Lower lobe of right lung (tissue), 2 donors: ENCODE data around the gene ZNF277. TPM values are rescaled to one million over a fixed set of nuclear protein-coding genes. Genes with fewer than 3 reads are reported as not detected.
"Not testable (repeated sequence)": the region's sequence is repeated elsewhere in the genome, so short reads cannot be mapped to it uniquely, and the experiment has no call there.

Experiments
- ATAC-seq, 2 donors: fragments of 200-7000 bp; cut with Tn5 transposase; one replicate each; pipeline ENCODE4 v1.9.1; 2020 to 2022; ENCODE audit warnings: mild to moderate bottlenecking in 2 of 2, moderate library complexity in 2 of 2
- DNase-seq: peaks from one replicate; pipeline ENCODE4 v3.0.0-alpha.2; 2020
- H3K27ac ChIP-seq: fragments of 200-600 bp; one replicate; pipeline ENCODE4 v1.8.0; 2022
- H3K27me3 ChIP-seq: fragments of 200-600 bp; one replicate; pipeline ENCODE4 v1.8.0; 2022; ENCODE audit warnings: low read depth
- H3K36me3 ChIP-seq: fragments of 200-600 bp; one replicate; pipeline ENCODE4 v1.8.0; 2022; ENCODE audit warnings: mild to moderate bottlenecking
- H3K4me1 ChIP-seq: fragments of 200-600 bp; one replicate; pipeline ENCODE4 v1.8.0; 2022
- H3K4me3 ChIP-seq: fragments of 200-600 bp; one replicate; pipeline ENCODE4 v1.8.0; 2022; ENCODE audit warnings: mild to moderate bottlenecking
- H3K9me3 ChIP-seq: fragments of 200-600 bp; one replicate; pipeline ENCODE4 v1.8.0; 2022
- intact Hi-C: fragments of 100-400 bp; cut with DNase I; formaldehyde crosslinking; loops from one replicate; pipeline ENCODE4 v1.11.0; 2022
- total RNA-seq: library from RNA; stranded (reverse); fragmentation: NEBNext Ultra II Directional; extraction: Animal tissue kit (Norgen Biotek cat#: 25700); gene quantifications from one replicate; pipeline ENCODE4 v1.2.1, GENCODE V29; 2021
- TF ChIP-seq, protein P1 (sequence below): fragments of 200-600 bp; IDR thresholded peaks from one replicate; pipeline ENCODE4 v1.8.0; 2022; ENCODE audit warnings: antibody characterized with exemption, mild to moderate bottlenecking
- donor health status: DM: no; HTN: yes; CAD: no; lungs with severe emphysema.

The ZNF277 gene
- total RNA-seq, 1 donor from 2014 or later: 33.3 TPM

DNA sequence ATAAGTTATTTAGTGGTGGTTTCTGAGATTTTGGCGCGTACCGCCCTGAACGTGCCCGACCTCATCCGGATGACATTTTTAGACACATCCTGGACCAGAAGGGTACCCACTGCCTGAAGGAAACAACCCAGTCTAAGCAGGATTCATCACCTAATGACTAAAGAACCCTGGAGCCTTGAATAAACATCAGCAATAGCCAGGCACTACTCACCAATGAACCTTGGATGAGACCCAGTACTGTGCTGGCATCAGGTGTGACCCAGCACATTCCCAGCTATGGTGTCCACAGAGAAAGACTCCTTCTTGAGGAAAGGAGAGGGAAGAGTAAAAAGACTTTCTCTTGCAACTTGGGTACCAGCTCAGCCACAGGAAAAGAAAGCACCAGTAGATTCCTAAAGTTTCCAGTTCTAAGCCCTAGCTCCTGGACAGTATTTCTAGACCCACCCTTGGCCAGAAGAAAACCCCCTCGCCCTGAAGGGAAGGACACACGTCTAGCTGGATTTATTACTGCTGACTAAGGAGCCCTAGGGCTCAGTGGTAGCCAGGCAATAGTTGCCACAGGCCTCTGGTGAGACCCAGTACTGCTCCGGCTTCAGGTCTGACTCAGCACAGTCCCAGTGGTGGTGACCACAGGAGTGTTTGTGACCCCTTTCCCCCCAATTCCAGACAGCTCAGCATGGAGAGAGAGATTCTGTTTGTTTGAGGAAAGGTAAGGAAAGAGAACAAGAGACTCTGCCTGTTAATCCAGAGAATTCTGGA is 32.5 kb downstream of the ZNF277 start:
- TF ChIP-seq, protein P1, sequence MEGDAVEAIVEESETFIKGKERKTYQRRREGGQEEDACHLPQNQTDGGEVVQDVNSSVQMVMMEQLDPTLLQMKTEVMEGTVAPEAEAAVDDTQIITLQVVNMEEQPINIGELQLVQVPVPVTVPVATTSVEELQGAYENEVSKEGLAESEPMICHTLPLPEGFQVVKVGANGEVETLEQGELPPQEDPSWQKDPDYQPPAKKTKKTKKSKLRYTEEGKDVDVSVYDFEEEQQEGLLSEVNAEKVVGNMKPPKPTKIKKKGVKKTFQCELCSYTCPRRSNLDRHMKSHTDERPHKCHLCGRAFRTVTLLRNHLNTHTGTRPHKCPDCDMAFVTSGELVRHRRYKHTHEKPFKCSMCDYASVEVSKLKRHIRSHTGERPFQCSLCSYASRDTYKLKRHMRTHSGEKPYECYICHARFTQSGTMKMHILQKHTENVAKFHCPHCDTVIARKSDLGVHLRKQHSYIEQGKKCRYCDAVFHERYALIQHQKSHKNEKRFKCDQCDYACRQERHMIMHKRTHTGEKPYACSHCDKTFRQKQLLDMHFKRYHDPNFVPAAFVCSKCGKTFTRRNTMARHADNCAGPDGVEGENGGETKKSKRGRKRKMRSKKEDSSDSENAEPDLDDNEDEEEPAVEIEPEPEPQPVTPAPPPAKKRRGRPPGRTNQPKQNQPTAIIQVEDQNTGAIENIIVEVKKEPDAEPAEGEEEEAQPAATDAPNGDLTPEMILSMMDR: no peak
- ATAC-seq (no peak), DNase-seq (no peak)
- Histone ChIP-seq H3K36me3 (no peaks in the 10 kb centered on the region), H3K27me3 (no peaks in the 10 kb centered on the region), H3K4me3 (no peak overlapping the region), H3K9me3 (no peaks in the 10 kb centered on the region), H3K27ac (no peak overlapping the region), H3K4me1 (no peaks in the 10 kb centered on the region)
- intact Hi-C loops: no loop called here

DNA sequence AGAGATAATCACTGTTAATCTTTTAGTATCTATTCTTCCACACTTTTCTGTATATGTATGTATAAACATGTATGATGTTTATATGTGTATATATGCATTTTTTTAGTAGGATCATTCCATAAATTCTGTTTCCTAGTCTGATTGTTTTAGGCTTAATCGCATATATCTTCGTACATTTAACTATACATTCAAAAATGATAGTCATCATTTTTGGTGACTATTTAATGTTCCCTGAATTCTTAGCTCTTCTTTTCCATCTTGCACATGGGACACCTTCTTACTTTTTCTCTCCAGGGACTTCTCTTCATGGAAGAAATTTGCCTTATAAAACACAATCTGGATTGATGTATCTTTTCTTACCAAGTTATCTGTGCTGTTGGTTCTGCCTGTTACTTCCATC is 42.1 kb downstream of the ZNF277 start:
- TF ChIP-seq, protein P1: no peak
- Histone ChIP-seq H3K4me3 (no peak overlapping the region), H3K27me3 (no peaks in the 10 kb centered on the region), H3K27ac (no peak overlapping the region), H3K4me1 (no peaks in the 10 kb centered on the region), H3K36me3 (no peaks in the 10 kb centered on the region), H3K9me3 (no peaks in the 10 kb centered on the region)
- intact Hi-C loops: no loop called here
- ATAC-seq (no peak), DNase-seq (no peak)

- H3K9me3 ChIP-seq: not testable (repeated sequence)
Measured at GRCh38 chr7:112249967-112250366, 43.5 kb downstream of the ZNF277 start.

DNA sequence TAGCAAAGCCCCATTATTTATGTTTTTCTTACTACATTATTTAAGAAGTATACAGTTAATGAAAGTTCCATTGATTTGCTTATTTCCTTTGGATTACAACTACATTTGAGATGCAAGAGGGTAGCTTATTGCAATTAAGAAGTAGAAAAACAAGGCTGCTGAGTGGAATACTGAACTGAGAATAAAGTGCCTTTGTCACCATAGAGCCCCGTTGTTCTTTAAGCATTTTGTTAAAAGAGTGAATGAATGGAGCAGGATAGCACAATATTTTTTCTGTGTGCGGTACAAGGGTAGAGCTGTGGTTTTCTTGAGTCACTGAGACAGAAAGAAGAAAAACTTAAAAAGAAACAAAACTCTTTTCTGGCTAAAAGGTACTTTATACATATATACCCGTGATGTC is 45.6 kb downstream of the ZNF277 start:
- Histone ChIP-seq H3K4me1 (peaks cover 19% of the 10 kb centered on the region), H3K9me3 (no peaks in the 10 kb centered on the region), H3K27me3 (no peaks in the 10 kb centered on the region), H3K4me3 (no peak overlapping the region), H3K27ac (no peak overlapping the region), H3K36me3 (no peaks in the 10 kb centered on the region)
- intact Hi-C loops: no loop called here
- ATAC-seq (no peak), DNase-seq (no peak)
- TF ChIP-seq, protein P1: no peak

More at GRCh38 chr7:112249967-112250366, 43.5 kb downstream of the ZNF277 start:
- H3K27ac ChIP-seq, H3K4me3 ChIP-seq, DNase-seq, intact Hi-C loops, H3K36me3 ChIP-seq, H3K4me1 ChIP-seq, H3K27me3 ChIP-seq, ATAC-seq: not testable (repeated sequence)

DNA sequence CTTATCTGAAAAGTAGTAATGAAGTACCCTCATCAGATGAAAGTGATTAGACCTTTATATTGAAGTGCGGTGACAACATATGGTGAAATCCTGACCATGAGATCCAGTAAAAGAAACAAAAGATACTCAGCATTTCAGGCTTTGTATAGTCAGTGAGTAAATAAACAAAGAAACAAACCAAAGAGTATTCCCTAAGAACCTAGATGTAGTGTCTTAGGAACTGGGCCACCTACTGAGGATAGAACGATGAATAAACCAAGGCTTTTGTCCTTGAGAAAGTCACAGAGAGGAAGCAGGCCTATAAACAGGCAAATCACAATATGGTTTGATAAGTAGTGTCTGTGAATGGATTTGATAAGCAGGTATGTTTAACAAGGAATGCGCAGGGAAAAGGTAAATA is 46.2 kb downstream of the ZNF277 start:
- no peak for DNase-seq
- TF ChIP-seq, protein P1: no peak
- Histone ChIP-seq H3K4me1 (peaks cover 24% of the 10 kb centered on the region), H3K4me3 (no peak overlapping the region), H3K27me3 (no peaks in the 10 kb centered on the region), H3K36me3 (no peaks in the 10 kb centered on the region), H3K27ac (no peak overlapping the region), H3K9me3 (no peaks in the 10 kb centered on the region)
- intact Hi-C loops: no loop called here
- ATAC-seq: no peak

DNA sequence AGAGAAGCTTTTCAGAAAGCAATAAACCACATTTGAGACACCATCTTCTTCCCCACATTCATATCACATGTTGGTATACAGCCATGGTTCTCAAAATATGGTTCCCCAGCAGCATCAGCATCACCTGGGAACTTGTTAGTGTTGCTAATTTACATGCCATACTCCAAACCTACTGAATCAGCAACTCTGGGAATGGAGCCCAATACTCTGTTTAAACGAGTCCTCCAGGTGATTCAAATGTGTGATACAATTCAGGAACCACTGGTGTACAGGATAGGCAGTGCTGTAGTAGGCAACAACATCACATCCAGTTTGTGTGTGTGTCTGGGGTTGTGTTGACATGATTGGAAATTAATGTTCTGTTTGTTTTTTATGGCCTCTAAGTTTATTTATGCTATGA is 47.7 kb downstream of the ZNF277 start:
- intact Hi-C loops: no loop called here
- DNase-seq (no peak), ATAC-seq (peak; percentile 55 to 92)
- no peaks in the 10 kb centered on the region for H3K36me3 ChIP-seq
- H3K9me3 ChIP-seq: no peaks in the 10 kb centered on the region
- H3K27me3 ChIP-seq: no peaks in the 10 kb centered on the region
- TF ChIP-seq, protein P1: no peak
- peak overlapping the region; percentile 20 for H3K27ac ChIP-seq
- H3K4me3 ChIP-seq: no peak overlapping the region
- peaks cover 24% of the 10 kb centered on the region for H3K4me1 ChIP-seq
